GM12891 (cell line): ENCODE results near the gene DAAM1.

ENCODE experiments used
- DNase-seq: peaks from one replicate; pipeline ENCODE4 v3.0.0; 2011; ENCODE audit warnings: low spot score; ENCODE audit not compliant: insufficient read length
- FAIRE-seq: peaks from 2 replicates; lab custom pipeline; 2011; peaks lifted over from hg19 to GRCh38; lab: Jason Lieb, UNC
- PAX5 ChIP-seq: IDR thresholded peaks from 2 replicates; pipeline ENCODE4 v1.6.1; 2011; ENCODE audit warnings: low read length, moderate library complexity, mild to moderate bottlenecking; ENCODE audit not compliant: insufficient read depth, severe bottlenecking
- POLR2A ChIP-seq: IDR thresholded peaks from 2 replicates; pipeline ENCODE4 v1.6.1; 2011; ENCODE audit warnings: low read depth, low read length, control low read depth
- POLR2AphosphoS5 ChIP-seq: IDR thresholded peaks from 2 replicates; pipeline ENCODE4 v1.6.1; 2011; ENCODE audit warnings: low read depth, low read length, control low read depth
- POU2F2 ChIP-seq: IDR thresholded peaks from 2 replicates; pipeline ENCODE4 v1.6.1; 2011; ENCODE audit warnings: low read depth, mild to moderate bottlenecking, control low read depth, low read length, moderate library complexity
- SPI1 ChIP-seq: IDR thresholded peaks from 2 replicates; pipeline ENCODE4 v1.6.1; 2011; ENCODE audit warnings: low read depth, low read length, control low read depth
- TAF1 ChIP-seq: IDR thresholded peaks from 2 replicates; pipeline ENCODE4 v1.6.1; 2011; ENCODE audit warnings: low read depth, low read length, control low read depth

Gene DAAM1

GRCh38 chr14:59159169-59159568 lies 29.3 kb upstream of the DAAM1 start:
- TF ChIP-seq POLR2AphosphoS5 = no peak
- no peak for TF ChIP-seq TAF1
- FAIRE-seq = no peak
- DNase-seq = no peak

- DNase-seq (no peak), FAIRE-seq (no peak)
Measured at GRCh38 chr14:59160506-59160905, 28.0 kb upstream of the DAAM1 start.

GRCh38 chr14:59161561-59162175 lies 26.8 kb upstream of the DAAM1 start:
- TF ChIP-seq POLR2A (no peak), TAF1 (no peak), POLR2AphosphoS5 (no peak), SPI1 (peak; percentile 53; the same call in 1 of the 2 replicates)
- FAIRE-seq (peak; percentile 76), DNase-seq (no peak)

More at GRCh38 chr14:59160506-59160905, 28.0 kb upstream of the DAAM1 start:
- no peak for TF ChIP-seq TAF1
- no peak for TF ChIP-seq POLR2AphosphoS5
- no peak for TF ChIP-seq POLR2A
- no peak for TF ChIP-seq SPI1
- TF ChIP-seq POU2F2 = no peak
- TF ChIP-seq PAX5 = no peak

- TF ChIP-seq POLR2AphosphoS5 (no peak), TAF1 (no peak)
- DNase-seq (no peak), FAIRE-seq (no peak)
Measured at GRCh38 chr14:59166258-59166657, 22.2 kb upstream of the DAAM1 start.

- TF ChIP-seq SPI1 (peak; percentile 96), POU2F2 (peak; percentile 73; the same call in 1 of the 2 replicates), POLR2AphosphoS5 (no peak)
- DNase-seq = peak; percentile 32
- FAIRE-seq = peak; percentile 98
Measured at GRCh38 chr14:59175404-59175803, 13.1 kb upstream of the DAAM1 start.

GRCh38 chr14:59176765-59177164 lies 11.7 kb upstream of the DAAM1 start:
- TF ChIP-seq POLR2AphosphoS5 (no peak), TAF1 (no peak), POU2F2 (no peak), PAX5 (no peak), SPI1 (no peak), POLR2A (no peak)
- FAIRE-seq (no peak), DNase-seq (no peak)

- no peak for TF ChIP-seq PAX5
- no peak for TF ChIP-seq TAF1
- no peak for TF ChIP-seq POU2F2
- no peak for TF ChIP-seq SPI1
- no peak for TF ChIP-seq POLR2A
- TF ChIP-seq POLR2AphosphoS5 = no peak
- DNase-seq = no peak
- FAIRE-seq = no peak
Measured at GRCh38 chr14:59177262-59177661, 11.2 kb upstream of the DAAM1 start.

- DNase-seq (no peak), FAIRE-seq (no peak)
- TF ChIP-seq PAX5 (no peak), TAF1 (no peak), POLR2A (no peak), SPI1 (no peak), POU2F2 (no peak), POLR2AphosphoS5 (no peak)
Measured at GRCh38 chr14:59181791-59182190, 6.7 kb upstream of the DAAM1 start.

GRCh38 chr14:59182641-59183040 lies 5.8 kb upstream of the DAAM1 start:
- DNase-seq (no peak), FAIRE-seq (no peak)
- no peak for TF ChIP-seq POLR2A
- no peak for TF ChIP-seq POLR2AphosphoS5
- no peak for TF ChIP-seq PAX5
- TF ChIP-seq TAF1 = no peak
- TF ChIP-seq SPI1 = no peak
- no peak for TF ChIP-seq POU2F2

- TF ChIP-seq PAX5 (no peak), POLR2A (no peak), POU2F2 (no peak), POLR2AphosphoS5 (no peak), TAF1 (no peak), SPI1 (no peak)
- no peak for DNase-seq
- no peak for FAIRE-seq
Measured at GRCh38 chr14:59183150-59183549, 5.3 kb upstream of the DAAM1 start.

GRCh38 chr14:59184396-59184795 lies 4.1 kb upstream of the DAAM1 start:
- TF ChIP-seq POLR2AphosphoS5 = no peak
- TF ChIP-seq PAX5 = no peak
- no peak for DNase-seq
- FAIRE-seq = no peak
